Measurements from ENCODE around the gene NPRL2. TPM values are rescaled to one million over a fixed set of nuclear protein-coding genes. Genes with fewer than 3 reads are reported as not detected.
A peak's percentile ranks its signal among the peaks of the same experiment; 100 is the strongest.

The NPRL2 gene
- total RNA-seq, 1 donor from 2014 or later: 30.4 TPM

- Mint-ChIP-seq H3K27me3 (ENCODE audit: unreplicated experiment) (peaks cover 6% of the 10 kb centered on the region), H3K9me3 (ENCODE audit: unreplicated experiment) (peaks cover 3% of the 10 kb centered on the region), H3K36me3 (ENCODE audit: unreplicated experiment) (no peaks in the 10 kb centered on the region), H3K27ac (ENCODE audit: unreplicated experiment) (no peak overlapping the region), H3K4me1 (ENCODE audit: low read depth, unreplicated experiment) (peaks cover 10% of the 10 kb centered on the region), H3K4me3 (ENCODE audit: unreplicated experiment) (no peak overlapping the region)
- DNase-seq: no peak
- TF ChIP-seq, protein P1, sequence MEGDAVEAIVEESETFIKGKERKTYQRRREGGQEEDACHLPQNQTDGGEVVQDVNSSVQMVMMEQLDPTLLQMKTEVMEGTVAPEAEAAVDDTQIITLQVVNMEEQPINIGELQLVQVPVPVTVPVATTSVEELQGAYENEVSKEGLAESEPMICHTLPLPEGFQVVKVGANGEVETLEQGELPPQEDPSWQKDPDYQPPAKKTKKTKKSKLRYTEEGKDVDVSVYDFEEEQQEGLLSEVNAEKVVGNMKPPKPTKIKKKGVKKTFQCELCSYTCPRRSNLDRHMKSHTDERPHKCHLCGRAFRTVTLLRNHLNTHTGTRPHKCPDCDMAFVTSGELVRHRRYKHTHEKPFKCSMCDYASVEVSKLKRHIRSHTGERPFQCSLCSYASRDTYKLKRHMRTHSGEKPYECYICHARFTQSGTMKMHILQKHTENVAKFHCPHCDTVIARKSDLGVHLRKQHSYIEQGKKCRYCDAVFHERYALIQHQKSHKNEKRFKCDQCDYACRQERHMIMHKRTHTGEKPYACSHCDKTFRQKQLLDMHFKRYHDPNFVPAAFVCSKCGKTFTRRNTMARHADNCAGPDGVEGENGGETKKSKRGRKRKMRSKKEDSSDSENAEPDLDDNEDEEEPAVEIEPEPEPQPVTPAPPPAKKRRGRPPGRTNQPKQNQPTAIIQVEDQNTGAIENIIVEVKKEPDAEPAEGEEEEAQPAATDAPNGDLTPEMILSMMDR (IDR thresholded peaks at IDR 0.05; ENCODE audit: partially characterized antibody, unreplicated experiment): no peak
Measured at GRCh38 chr3:50392101-50392715, 41.6 kb upstream of the NPRL2 start.

DNA sequence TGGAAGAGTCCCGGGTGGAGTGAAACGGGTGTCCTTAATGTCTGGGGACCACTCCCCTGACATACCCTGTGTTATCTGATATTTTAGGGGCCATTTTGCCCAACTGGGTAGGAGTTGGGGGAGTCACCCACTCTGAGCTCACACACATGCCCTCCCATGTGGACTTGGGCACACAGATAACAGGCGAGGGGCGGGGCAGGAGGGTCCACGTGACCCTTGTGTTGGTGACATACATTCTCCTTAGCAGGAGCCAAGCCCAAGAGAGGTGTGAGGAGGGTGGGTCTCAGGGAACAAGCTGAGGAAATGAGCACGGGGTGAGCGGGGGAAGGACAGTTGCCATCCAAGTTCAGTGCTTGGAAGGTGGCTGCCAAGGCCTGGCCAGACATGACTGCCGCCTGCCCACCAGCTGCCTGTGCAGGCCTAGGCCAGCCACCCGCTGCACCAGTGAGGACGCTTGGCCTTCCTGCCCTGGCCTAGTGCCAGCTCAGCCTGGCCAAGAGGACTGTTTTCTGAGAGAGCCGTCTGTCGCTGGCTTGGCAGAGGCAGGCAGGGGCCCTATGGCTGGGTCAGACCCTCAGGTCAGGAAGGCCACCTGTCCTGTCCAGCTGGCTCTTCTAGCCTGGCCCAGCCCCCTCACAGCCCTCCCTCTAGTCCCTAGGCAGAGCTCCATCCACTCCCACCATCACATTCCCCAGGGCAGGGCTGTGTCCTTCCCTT is 40.1 kb upstream of the NPRL2 start:
- H3K4me1 Mint-ChIP-seq (ENCODE audit: low read depth, unreplicated experiment): peaks cover 10% of the 10 kb centered on the region
- DNase-seq: no peak
- TF ChIP-seq, protein P1 (IDR thresholded peaks at IDR 0.05; ENCODE audit: partially characterized antibody, unreplicated experiment): no peak
- no peak overlapping the region for H3K27ac Mint-ChIP-seq (ENCODE audit: unreplicated experiment)
- H3K36me3 Mint-ChIP-seq (ENCODE audit: unreplicated experiment): no peaks in the 10 kb centered on the region
- H3K9me3 Mint-ChIP-seq (ENCODE audit: unreplicated experiment): no peaks in the 10 kb centered on the region
- no peak overlapping the region for H3K4me3 Mint-ChIP-seq (ENCODE audit: unreplicated experiment)
- peaks cover 4% of the 10 kb centered on the region for H3K27me3 Mint-ChIP-seq (ENCODE audit: unreplicated experiment)

DNA sequence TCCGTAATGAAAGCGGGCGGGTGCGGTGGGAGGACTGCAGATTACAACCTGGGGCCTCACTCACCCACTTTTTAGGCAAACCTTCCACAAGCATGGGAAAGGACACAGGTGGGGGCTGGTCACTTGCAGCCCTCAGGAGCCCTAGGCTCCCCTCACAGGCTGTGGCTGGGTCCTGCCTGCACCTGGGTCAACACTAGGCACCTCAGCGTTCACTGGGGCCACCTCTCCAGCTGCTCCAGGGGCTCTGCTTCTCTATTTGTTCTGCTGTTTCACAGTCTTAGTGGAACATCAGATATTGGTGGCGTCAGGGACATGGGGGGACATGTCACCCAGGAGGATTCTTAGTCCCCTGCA is 38.8 kb upstream of the NPRL2 start:
- Mint-ChIP-seq H3K9me3 (ENCODE audit: unreplicated experiment) (no peaks in the 10 kb centered on the region), H3K4me1 (ENCODE audit: low read depth, unreplicated experiment) (peaks cover 10% of the 10 kb centered on the region), H3K27ac (ENCODE audit: unreplicated experiment) (no peak overlapping the region), H3K27me3 (ENCODE audit: unreplicated experiment) (peaks cover 6% of the 10 kb centered on the region), H3K36me3 (ENCODE audit: unreplicated experiment) (no peaks in the 10 kb centered on the region), H3K4me3 (ENCODE audit: unreplicated experiment) (no peak overlapping the region)
- DNase-seq: no peak
- TF ChIP-seq, protein P1 (IDR thresholded peaks at IDR 0.05; ENCODE audit: partially characterized antibody, unreplicated experiment): no peak

DNA sequence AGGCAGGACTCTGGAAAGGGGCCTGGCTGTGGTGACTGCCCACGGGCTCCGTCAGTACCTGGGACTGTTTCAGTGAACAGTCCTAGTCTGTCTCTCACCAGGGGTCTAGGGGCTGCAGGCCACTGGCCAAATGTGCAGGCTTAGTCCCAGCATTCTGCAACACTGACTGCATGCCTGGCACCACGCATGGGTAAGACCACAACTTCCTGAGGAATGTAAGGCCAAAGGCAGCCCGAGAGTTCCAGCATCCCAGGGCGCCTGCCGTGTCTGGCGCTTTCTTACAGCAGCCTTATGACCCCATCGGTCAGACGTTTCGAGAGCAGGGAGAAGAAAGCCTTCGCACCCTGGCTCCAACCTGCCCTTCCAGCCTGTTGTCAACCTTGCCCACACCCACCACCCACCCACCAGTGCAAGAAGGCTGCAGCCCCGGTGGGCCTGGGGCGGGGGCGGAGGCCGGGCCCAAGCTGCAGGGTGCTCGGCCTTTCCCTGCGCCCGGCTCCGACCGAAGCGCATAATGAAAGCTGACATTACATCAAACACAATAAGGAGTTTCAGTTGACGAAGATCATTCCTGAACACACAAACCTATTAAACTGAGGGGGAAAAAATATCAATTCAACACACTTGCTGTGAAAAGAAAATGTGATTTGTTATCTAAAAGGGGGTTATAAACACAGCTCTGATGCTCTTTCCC is 38.3 kb upstream of the NPRL2 start:
- Mint-ChIP-seq H3K36me3 (ENCODE audit: unreplicated experiment) (no peaks in the 10 kb centered on the region), H3K27me3 (ENCODE audit: unreplicated experiment) (peaks cover 6% of the 10 kb centered on the region), H3K27ac (ENCODE audit: unreplicated experiment) (peak overlapping the region; percentile 18), H3K4me3 (ENCODE audit: unreplicated experiment) (no peak overlapping the region), H3K4me1 (ENCODE audit: low read depth, unreplicated experiment) (peaks cover 12% of the 10 kb centered on the region), H3K9me3 (ENCODE audit: unreplicated experiment) (no peaks in the 10 kb centered on the region)
- TF ChIP-seq, protein P1 (IDR thresholded peaks at IDR 0.05; ENCODE audit: partially characterized antibody, unreplicated experiment): peak; percentile 10
- no peak for DNase-seq
